SK-N-SH (cell line): ENCODE results near the gene PRAME. TPM values are rescaled to one million over a fixed set of nuclear protein-coding genes. Genes with fewer than 3 reads are reported as not detected.

Source experiments
- CTCF ChIA-PET: fragments of 300-600, 350-600 bp; formaldehyde crosslinking; extraction: SDS; loops from one replicate; lab custom pipeline; 2021; lab: Yijun Ruan, JAX
- POLR2A ChIA-PET: fragments of 350-600 bp; sonication (Branson Sonifier 250); formaldehyde crosslinking; extraction: SDS; loops from one replicate; lab custom pipeline; 2020; ENCODE audit warnings: antibody characterized with exemption, inconsistent platforms; lab: Yijun Ruan, JAX
- DNase-seq: peaks from one replicate; pipeline ENCODE4 v3.0.0; 2012
- H2AFZ ChIP-seq: fragments of 200-600 bp; sonication (generic); 2 replicates; pipeline ENCODE4 v1.8.1; 2016; ENCODE audit warnings: antibody characterized with exemption, mild to moderate bottlenecking, low read depth
- H3F3A ChIP-seq: fragments of 200-600 bp; sonication (generic); replicated peaks from 2 replicates; pipeline ENCODE3; 2016; ENCODE audit warnings: antibody characterized with exemption, mild to moderate bottlenecking; ENCODE audit not compliant: insufficient read depth
- H3K27ac ChIP-seq, 2 experiments: fragments of 200-500 bp in 1 of 2; fragments of 200-600 bp in 1 of 2; sonication (Bioruptor generic) in 1 of 2; sonication (generic), shearing (Covaris generic) in 1 of 2; 2 replicates each; pipeline versions ENCODE4 v1.5.1 to v1.6.1; 2014 to 2016; ENCODE audit warnings: low read depth in 2 of 2, inconsistent platforms in 1 of 2, low read length in 1 of 2, mild to moderate bottlenecking in 1 of 2, mixed read lengths in 1 of 2
- H3K27me3 ChIP-seq: fragments of 200-600 bp; sonication (generic), shearing (Covaris generic); 2 replicates; pipeline ENCODE4 v1.6.1; 2016; ENCODE audit warnings: mixed run types; ENCODE audit not compliant: insufficient read depth
- H3K36me3 ChIP-seq, 2 experiments: fragments of 200-500 bp in 1 of 2; fragments of 200-600 bp in 1 of 2; sonication (Bioruptor generic) in 1 of 2; sonication (generic) in 1 of 2; replicated peaks in 1 of 2; 2 replicates each; pipeline versions ENCODE3 to v1.5.1; 2014 to 2016; ENCODE audit warnings: low read length in 1 of 2, mild to moderate bottlenecking in 1 of 2; ENCODE audit not compliant: insufficient read depth in 2 of 2, control insufficient read depth in 1 of 2
- H3K4me1 ChIP-seq, 2 experiments: fragments of 200-500 bp in 1 of 2; fragments of 200-600 bp in 1 of 2; sonication (Bioruptor generic) in 1 of 2; sonication (generic), shearing (Covaris generic) in 1 of 2; 2 replicates each; pipeline versions ENCODE4 v1.5.1 to v1.6.1; 2014 to 2016; ENCODE audit warnings: low read depth in 1 of 2, low read length in 1 of 2, mixed run types in 1 of 2; ENCODE audit not compliant: insufficient read depth in 2 of 2, control insufficient read depth in 1 of 2
- H3K4me2 ChIP-seq: fragments of 200-600 bp; sonication (generic), shearing (Covaris generic); 2 replicates; pipeline ENCODE4 v1.6.1; 2017; ENCODE audit warnings: mixed run types
- H3K4me3 ChIP-seq, 2 experiments: fragments of 200-500 bp in 1 of 2; fragments of 200-600 bp in 1 of 2; sonication (Bioruptor generic) in 1 of 2; sonication (generic), shearing (Covaris generic) in 1 of 2; 2 replicates each; pipeline versions ENCODE4 v1.5.1 to v1.8.1; 2014 to 2016; ENCODE audit warnings: low read depth in 2 of 2, inconsistent platforms in 1 of 2, low read length in 1 of 2, mild to moderate bottlenecking in 1 of 2, mixed read lengths in 1 of 2, moderate library complexity in 1 of 2
- H3K79me2 ChIP-seq: fragments of 200-600 bp; sonication (generic); 2 replicates; pipeline ENCODE4 v1.8.1; 2017; ENCODE audit warnings: mild to moderate bottlenecking; ENCODE audit not compliant: insufficient read depth
- H3K9ac ChIP-seq: fragments of 200-600 bp; sonication (generic); 2 replicates; pipeline ENCODE4 v1.6.1; 2017; ENCODE audit warnings: mixed run types
- H3K9me2 ChIP-seq: fragments of 200-600 bp; sonication (generic); 2 replicates; pipeline ENCODE4 v1.6.1; 2017; ENCODE audit warnings: mixed run types
- H3K9me3 ChIP-seq: fragments of 200-600 bp; sonication (generic); 2 replicates; pipeline ENCODE4 v1.6.1; 2017; ENCODE audit warnings: mixed run types, mild to moderate bottlenecking, moderate library complexity
- H4K20me1 ChIP-seq: fragments of 200-600 bp; sonication (generic); 2 replicates; pipeline ENCODE4 v1.6.1; 2017; ENCODE audit warnings: mild to moderate bottlenecking, mixed run types; ENCODE audit not compliant: insufficient read depth
- CHD2 ChIP-seq: fragments of 150-350 bp; IDR thresholded peaks from 2 replicates; pipeline ENCODE4 v1.6.1; 2018; ENCODE audit warnings: low read length; ENCODE audit not compliant: partially characterized antibody
- EP300 ChIP-seq, 2 experiments: IDR thresholded peaks; 2 replicates each; pipeline versions ENCODE4 v1.4.0 to v1.6.1; 2012; ENCODE audit warnings: borderline replicate concordance in 1 of 2, low read depth in 1 of 2, low read length in 1 of 2
- EZH2phosphoT487 ChIP-seq: fragments of 200-600 bp; sonication (generic); IDR thresholded peaks from 2 replicates; pipeline ENCODE4 v1.6.1; 2017; ENCODE audit warnings: low read depth, mixed run types, mild to moderate bottlenecking, antibody characterized with exemption, moderate library complexity, borderline replicate concordance
- GABPA ChIP-seq: IDR thresholded peaks from 2 replicates; pipeline ENCODE4 v1.4.0; 2012; ENCODE audit warnings: low read depth, mild to moderate bottlenecking
- GATA2 ChIP-seq: sonication (generic); formaldehyde crosslinking; IDR thresholded peaks from 2 replicates; pipeline ENCODE4 v1.5.0; 2020; ENCODE audit warnings: mild to moderate bottlenecking, missing genetic modification reagents
- MXI1 ChIP-seq: IDR thresholded peaks from 2 replicates; pipeline ENCODE4 v1.6.1; 2012; ENCODE audit warnings: mild to moderate bottlenecking, low read depth, low read length, improper control_type of control experiment
- NFIC ChIP-seq: IDR thresholded peaks from 2 replicates; pipeline ENCODE4 v1.4.0; 2012; ENCODE audit warnings: borderline replicate concordance
- POLR2AphosphoS5 ChIP-seq: IDR thresholded peaks from 2 replicates; pipeline ENCODE4 v1.6.1; 2012; ENCODE audit warnings: low read depth, low read length
- RFX5 ChIP-seq: IDR thresholded peaks from 2 replicates; pipeline ENCODE4 v1.6.1; 2012; ENCODE audit warnings: mild to moderate bottlenecking, improper control_type of control experiment, low read length
- RXRA ChIP-seq: IDR thresholded peaks from 2 replicates; pipeline ENCODE4 v1.4.0; 2012; ENCODE audit warnings: low read depth, mild to moderate bottlenecking, borderline replicate concordance
- SIN3A ChIP-seq: IDR thresholded peaks from 2 replicates; pipeline ENCODE4 v1.6.1; 2012; ENCODE audit warnings: low read depth, mild to moderate bottlenecking, low read length, moderate library complexity, borderline replicate concordance
- TAF1 ChIP-seq: IDR thresholded peaks from 2 replicates; pipeline ENCODE4 v1.6.1; 2012; ENCODE audit warnings: low read depth, mild to moderate bottlenecking, low read length, moderate library complexity, borderline replicate concordance
- TCF12 ChIP-seq: IDR thresholded peaks from 2 replicates; pipeline ENCODE4 v1.4.0; 2012
- TEAD4 ChIP-seq: IDR thresholded peaks from 2 replicates; pipeline ENCODE4 v1.4.0; 2012; ENCODE audit warnings: mild to moderate bottlenecking, borderline replicate concordance; ENCODE audit not compliant: insufficient read depth
- YY1 ChIP-seq: IDR thresholded peaks from 2 replicates; pipeline ENCODE4 v1.4.0; 2012; ENCODE audit warnings: low read depth, mild to moderate bottlenecking
- WGBS: methylation state at CpG from one replicate; pipeline ENCODE4 v1.1.6; 2017; ENCODE audit warnings: low lambda C conversion rate; 5-methylcytosine and 5-hydroxymethylcytosine counted together
- polyA plus RNA-seq, 3 experiments: library from polyadenylated mRNA; depleted of rRNA; stranded (reverse); fragments of >200 nt; gene quantifications; 2 replicates each; pipeline ENCODE4 v1.2.3, GENCODE V29; 2012
- TF ChIP-seq, protein P1 (sequence below): fragments of 150-350 bp; IDR thresholded peaks from 2 replicates; pipeline ENCODE4 v1.6.1; 2016; ENCODE audit warnings: mild to moderate bottlenecking, low read depth, low read length
- TF ChIP-seq, protein P2 (sequence below): IDR thresholded peaks from 2 replicates; pipeline ENCODE4; 2012
- TF ChIP-seq, protein P3 (sequence below): IDR thresholded peaks from 2 replicates; pipeline ENCODE4 v1.6.1; 2012; ENCODE audit warnings: mild to moderate bottlenecking, low read depth, low read length, moderate library complexity
- TF ChIP-seq, protein P4 (sequence below): IDR thresholded peaks from 2 replicates; pipeline ENCODE4 v1.4.0; 2012; ENCODE audit warnings: low read depth, borderline replicate concordance
- TF ChIP-seq, protein P5 (sequence below): IDR thresholded peaks from 2 replicates; pipeline ENCODE4 v1.4.0; 2012; ENCODE audit warnings: low read depth

Gene PRAME
- polyA plus RNA-seq, 1 of the 3 experiments (the other 2 are of a cell fraction): 193 TPM

DNA sequence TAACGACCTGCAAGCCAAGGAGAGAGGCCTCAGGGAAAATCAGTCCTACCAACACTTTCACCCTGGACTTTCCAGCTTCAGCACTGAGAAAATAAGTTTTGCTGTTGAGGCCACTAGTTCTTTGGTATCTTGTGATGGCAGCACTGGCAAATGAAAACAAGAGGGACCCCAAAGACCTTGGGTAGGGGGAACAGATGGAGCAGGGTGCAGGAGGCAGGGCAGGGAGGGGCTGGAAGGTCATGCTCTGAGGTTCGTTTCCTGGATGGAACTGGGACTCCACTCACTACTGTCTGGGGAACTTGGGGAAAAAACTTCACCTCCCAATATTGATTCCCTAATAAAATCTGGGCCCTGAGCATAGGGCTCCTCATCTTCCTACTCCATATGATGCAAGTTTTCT, 34.2 kb upstream of the PRAME start:
- H3K27me3 ChIP-seq: no peaks in the 10 kb centered on the region; the same call in 1 of the 2 replicates
- H3K36me3 ChIP-seq: no peaks in the 10 kb centered on the region
- ChIA-PET POLR2A (no interaction called here), CTCF (interaction anchor here (0.9 to 11.9 kb wide), 8 partner anchors 21 to 289 kb away, joined by 3 to 190 read pairs (median 5); no protein-coding TSS in a partner anchor)
- no peaks in the 10 kb centered on the region for H4K20me1 ChIP-seq
- no peaks in the 10 kb centered on the region for H3K9me2 ChIP-seq
- no peak overlapping the region for H3K27ac ChIP-seq
- H3K4me3 ChIP-seq: no peak overlapping the region
- H3K79me2 ChIP-seq: no peaks in the 10 kb centered on the region
- no peaks in the 10 kb centered on the region for H3K9me3 ChIP-seq
- no peaks in the 10 kb centered on the region; a peak in 1 of 4 replicates for H3K4me1 ChIP-seq
- 41% methylated on average over 2 of the region's 2 CpGs for WGBS
- H3K4me2 ChIP-seq: no peak overlapping the region
- TF ChIP-seq EP300 (IDR thresholded peaks at IDR 0.05; ENCODE audit: borderline replicate concordance in 1 of 2, low read depth in 1 of 2, low read length in 1 of 2) (no peak), YY1 (no peak), CHD2 (no peak), EZH2phosphoT487 (no peak), TEAD4 (no peak), SIN3A (no peak), GABPA (no peak), RFX5 (no peak), TAF1 (no peak), POLR2AphosphoS5 (no peak), RXRA (no peak), TCF12 (no peak), NFIC (no peak), GATA2 (CRISPR knock-in tag) (no peak), MXI1 (no peak)
- TF ChIP-seq, protein P1, sequence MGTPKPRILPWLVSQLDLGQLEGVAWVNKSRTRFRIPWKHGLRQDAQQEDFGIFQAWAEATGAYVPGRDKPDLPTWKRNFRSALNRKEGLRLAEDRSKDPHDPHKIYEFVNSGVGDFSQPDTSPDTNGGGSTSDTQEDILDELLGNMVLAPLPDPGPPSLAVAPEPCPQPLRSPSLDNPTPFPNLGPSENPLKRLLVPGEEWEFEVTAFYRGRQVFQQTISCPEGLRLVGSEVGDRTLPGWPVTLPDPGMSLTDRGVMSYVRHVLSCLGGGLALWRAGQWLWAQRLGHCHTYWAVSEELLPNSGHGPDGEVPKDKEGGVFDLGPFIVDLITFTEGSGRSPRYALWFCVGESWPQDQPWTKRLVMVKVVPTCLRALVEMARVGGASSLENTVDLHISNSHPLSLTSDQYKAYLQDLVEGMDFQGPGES: no peak
- TF ChIP-seq, protein P2, sequence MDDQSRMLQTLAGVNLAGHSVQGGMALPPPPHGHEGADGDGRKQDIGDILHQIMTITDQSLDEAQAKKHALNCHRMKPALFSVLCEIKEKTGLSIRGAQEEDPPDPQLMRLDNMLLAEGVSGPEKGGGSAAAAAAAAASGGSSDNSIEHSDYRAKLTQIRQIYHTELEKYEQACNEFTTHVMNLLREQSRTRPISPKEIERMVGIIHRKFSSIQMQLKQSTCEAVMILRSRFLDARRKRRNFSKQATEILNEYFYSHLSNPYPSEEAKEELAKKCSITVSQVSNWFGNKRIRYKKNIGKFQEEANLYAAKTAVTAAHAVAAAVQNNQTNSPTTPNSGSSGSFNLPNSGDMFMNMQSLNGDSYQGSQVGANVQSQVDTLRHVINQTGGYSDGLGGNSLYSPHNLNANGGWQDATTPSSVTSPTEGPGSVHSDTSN: no peak
- TF ChIP-seq, protein P3, sequence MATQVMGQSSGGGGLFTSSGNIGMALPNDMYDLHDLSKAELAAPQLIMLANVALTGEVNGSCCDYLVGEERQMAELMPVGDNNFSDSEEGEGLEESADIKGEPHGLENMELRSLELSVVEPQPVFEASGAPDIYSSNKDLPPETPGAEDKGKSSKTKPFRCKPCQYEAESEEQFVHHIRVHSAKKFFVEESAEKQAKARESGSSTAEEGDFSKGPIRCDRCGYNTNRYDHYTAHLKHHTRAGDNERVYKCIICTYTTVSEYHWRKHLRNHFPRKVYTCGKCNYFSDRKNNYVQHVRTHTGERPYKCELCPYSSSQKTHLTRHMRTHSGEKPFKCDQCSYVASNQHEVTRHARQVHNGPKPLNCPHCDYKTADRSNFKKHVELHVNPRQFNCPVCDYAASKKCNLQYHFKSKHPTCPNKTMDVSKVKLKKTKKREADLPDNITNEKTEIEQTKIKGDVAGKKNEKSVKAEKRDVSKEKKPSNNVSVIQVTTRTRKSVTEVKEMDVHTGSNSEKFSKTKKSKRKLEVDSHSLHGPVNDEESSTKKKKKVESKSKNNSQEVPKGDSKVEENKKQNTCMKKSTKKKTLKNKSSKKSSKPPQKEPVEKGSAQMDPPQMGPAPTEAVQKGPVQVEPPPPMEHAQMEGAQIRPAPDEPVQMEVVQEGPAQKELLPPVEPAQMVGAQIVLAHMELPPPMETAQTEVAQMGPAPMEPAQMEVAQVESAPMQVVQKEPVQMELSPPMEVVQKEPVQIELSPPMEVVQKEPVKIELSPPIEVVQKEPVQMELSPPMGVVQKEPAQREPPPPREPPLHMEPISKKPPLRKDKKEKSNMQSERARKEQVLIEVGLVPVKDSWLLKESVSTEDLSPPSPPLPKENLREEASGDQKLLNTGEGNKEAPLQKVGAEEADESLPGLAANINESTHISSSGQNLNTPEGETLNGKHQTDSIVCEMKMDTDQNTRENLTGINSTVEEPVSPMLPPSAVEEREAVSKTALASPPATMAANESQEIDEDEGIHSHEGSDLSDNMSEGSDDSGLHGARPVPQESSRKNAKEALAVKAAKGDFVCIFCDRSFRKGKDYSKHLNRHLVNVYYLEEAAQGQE: no peak
- TF ChIP-seq, protein P4, sequence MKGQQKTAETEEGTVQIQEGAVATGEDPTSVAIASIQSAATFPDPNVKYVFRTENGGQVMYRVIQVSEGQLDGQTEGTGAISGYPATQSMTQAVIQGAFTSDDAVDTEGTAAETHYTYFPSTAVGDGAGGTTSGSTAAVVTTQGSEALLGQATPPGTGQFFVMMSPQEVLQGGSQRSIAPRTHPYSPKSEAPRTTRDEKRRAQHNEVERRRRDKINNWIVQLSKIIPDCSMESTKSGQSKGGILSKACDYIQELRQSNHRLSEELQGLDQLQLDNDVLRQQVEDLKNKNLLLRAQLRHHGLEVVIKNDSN: no peak
- TF ChIP-seq, protein P5, sequence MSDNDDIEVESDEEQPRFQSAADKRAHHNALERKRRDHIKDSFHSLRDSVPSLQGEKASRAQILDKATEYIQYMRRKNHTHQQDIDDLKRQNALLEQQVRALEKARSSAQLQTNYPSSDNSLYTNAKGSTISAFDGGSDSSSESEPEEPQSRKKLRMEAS: no peak
- no peak overlapping the region for H3K9ac ChIP-seq
- DNase-seq: no peak
- no peak overlapping the region for H2AFZ ChIP-seq
- H3F3A ChIP-seq: no peaks in the 10 kb centered on the region
